Smooth muscle cell (in vitro differentiated cells): ENCODE data around the gene NEO1. TPM values are rescaled to one million over a fixed set of nuclear protein-coding genes. Genes with fewer than 3 reads are reported as not detected.

Source experiments
- DNase-seq: peaks from one replicate; lab custom pipeline; 2025; ENCODE audit not compliant: unreplicated experiment; lab: John Stamatoyannopoulos, UW
- H2AFZ ChIP-seq: fragments of 200-600 bp; sonication (generic); 2 replicates; pipeline ENCODE4 v1.6.0; 2016; ENCODE audit warnings: antibody characterized with exemption, low read depth, mild to moderate bottlenecking
- H3F3A ChIP-seq: fragments of 200-600 bp; sonication (generic); 2 replicates; pipeline ENCODE4 v1.6.0; 2017; ENCODE audit warnings: antibody characterized with exemption, low read depth
- H3K27ac ChIP-seq: fragments of 200-600 bp; sonication (generic); 2 replicates; pipeline ENCODE4 v1.5.1; 2016; ENCODE audit warnings: low read depth, mild to moderate bottlenecking
- H3K27me3 ChIP-seq: fragments of 200-600 bp; sonication (generic); 2 replicates; pipeline ENCODE4 v1.6.1; 2016; ENCODE audit warnings: low read depth, mild to moderate bottlenecking
- H3K36me3 ChIP-seq: fragments of 200-600 bp; sonication (generic); 2 replicates; pipeline ENCODE4 v1.5.1; 2016; ENCODE audit warnings: low read depth
- H3K4me1 ChIP-seq: fragments of 200-600 bp; sonication (generic); 2 replicates; pipeline ENCODE4 v1.5.1; 2016; ENCODE audit warnings: low read depth
- H3K4me2 ChIP-seq: fragments of 200-600 bp; sonication (generic); 2 replicates; pipeline ENCODE4 v1.6.0; 2016; ENCODE audit warnings: mild to moderate bottlenecking
- H3K4me3 ChIP-seq: fragments of 200-600 bp; sonication (generic); 2 replicates; pipeline ENCODE4 v1.5.1; 2016; ENCODE audit warnings: mild to moderate bottlenecking
- H3K79me2 ChIP-seq: fragments of 200-600 bp; sonication (generic); 2 replicates; pipeline ENCODE4 v1.6.0; 2016; ENCODE audit warnings: low read depth, mild to moderate bottlenecking
- H3K9ac ChIP-seq: fragments of 200-600 bp; sonication (generic); 2 replicates; pipeline ENCODE4 v1.6.0; 2016; ENCODE audit warnings: low read depth
- H3K9me3 ChIP-seq: fragments of 200-600 bp; sonication (generic); replicated peaks from 2 replicates; pipeline ENCODE4 v1.5.1; 2016; ENCODE audit warnings: low read depth
- H4K20me1 ChIP-seq: fragments of 200-600 bp; sonication (generic); 2 replicates; pipeline ENCODE4 v1.6.0; 2016; ENCODE audit warnings: low read depth
- WGBS: methylation state at CpG from one replicate; pipeline ENCODE4 v1.1.7; 2016; ENCODE audit warnings: low lambda C conversion rate; 5-methylcytosine and 5-hydroxymethylcytosine counted together
- polyA plus RNA-seq: library from polyadenylated mRNA; unstranded; fragments of >200 nt; fragmentation: Nextera tagmentation; extraction: Ambion mirVana; gene quantifications from 2 replicates; pipeline ENCODE4 v1.2.1, GENCODE V29; 2016
- total RNA-seq: library from RNA; depleted of rRNA; stranded (reverse); fragments of >200 nt; gene quantifications from 2 replicates; pipeline ENCODE4 v1.2.3, GENCODE V29; 2014
- TF ChIP-seq, protein P1 (sequence below): fragments of 200-600 bp; sonication (generic); IDR thresholded peaks from 2 replicates; pipeline ENCODE4 v1.5.1; 2017; ENCODE audit warnings: borderline replicate concordance, mild to moderate bottlenecking, antibody characterized with exemption; ENCODE audit not compliant: insufficient read depth, poor library complexity, severe bottlenecking

The NEO1 gene
- total and polyA plus RNA-seq, 2 experiments from 2014 or later = 4.9 to 21.8 TPM

DNA sequence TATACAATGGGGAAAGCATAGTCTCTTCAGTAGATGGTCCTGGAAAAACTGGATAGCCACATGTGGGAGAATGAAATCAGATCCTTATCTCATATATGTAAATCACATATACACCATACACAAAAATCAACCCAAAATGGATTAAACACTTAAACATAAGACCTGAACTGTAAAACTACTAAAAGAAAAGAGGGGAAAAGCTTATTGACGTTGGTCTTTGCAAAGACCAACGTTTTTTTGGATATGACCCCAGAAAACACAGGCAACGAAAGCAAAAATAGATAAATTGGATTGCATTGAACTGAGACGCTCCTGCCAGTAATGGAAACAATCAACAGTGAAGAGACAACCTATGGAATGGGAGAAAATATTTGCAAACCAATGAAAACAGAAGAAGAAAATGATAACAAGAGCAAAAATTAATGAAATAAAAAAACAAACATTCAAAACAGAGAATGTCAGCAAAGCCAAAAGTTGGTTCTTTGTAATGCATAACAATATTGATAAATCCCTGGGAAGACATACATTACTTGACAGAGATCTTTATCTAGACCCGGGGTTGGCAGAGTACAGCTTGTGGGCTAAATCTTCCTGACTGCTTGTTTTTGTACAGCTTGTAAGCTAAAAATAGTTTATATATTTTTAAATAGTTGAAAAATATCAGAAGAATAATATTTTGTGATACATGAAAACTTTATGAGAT is 86.9 kb downstream of the NEO1 start:
- Histone ChIP-seq H3K79me2 (no peaks in the 10 kb centered on the region), H3K27ac (no peak overlapping the region), H3K9me3 (no peaks in the 10 kb centered on the region)

DNA sequence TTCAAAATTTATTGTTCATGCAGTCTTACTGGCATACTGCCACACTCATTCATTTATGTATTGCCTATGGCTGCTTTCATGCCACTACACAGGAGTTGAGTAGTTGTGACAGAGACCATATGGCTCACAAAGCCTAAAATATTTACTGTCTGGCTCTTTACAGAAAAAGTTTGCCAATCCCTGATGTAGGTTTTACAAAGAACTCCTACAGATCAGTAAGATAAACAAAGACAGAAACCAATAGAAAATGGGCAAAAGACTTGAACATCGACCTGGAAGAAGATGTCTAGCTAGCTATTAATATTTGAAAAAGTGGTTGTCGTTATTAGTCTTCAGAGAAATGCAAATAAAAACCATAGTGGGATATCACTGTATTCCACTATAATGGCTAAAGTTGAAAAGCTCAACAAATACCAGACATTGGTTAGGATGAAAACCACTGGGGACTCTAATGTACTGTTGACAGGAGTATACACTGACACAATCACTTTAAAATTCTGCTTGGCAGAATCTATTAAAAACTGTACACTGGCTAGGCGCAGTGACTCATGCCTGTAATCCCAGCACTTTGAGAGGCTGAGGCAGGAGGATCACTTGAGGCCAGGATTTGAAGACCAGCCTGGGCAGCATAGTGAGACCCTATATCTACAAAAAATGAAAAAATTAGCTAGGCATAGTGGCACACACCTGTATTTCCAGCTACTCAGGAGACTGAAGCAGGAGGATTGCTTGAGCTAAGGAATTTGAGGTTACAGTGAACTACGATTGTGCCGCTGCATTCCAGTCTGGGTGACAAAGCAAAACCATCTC is 87.7 kb downstream of the NEO1 start:
- H2AFZ ChIP-seq = no peak overlapping the region
- H3K36me3 ChIP-seq = no peaks in the 10 kb centered on the region
- 66% methylated on average over 5 of the region's 5 CpGs for WGBS
- no peak overlapping the region for H3K4me3 ChIP-seq
- H4K20me1 ChIP-seq = no peaks in the 10 kb centered on the region
- no peaks in the 10 kb centered on the region for H3K9me3 ChIP-seq
- TF ChIP-seq, protein P1, sequence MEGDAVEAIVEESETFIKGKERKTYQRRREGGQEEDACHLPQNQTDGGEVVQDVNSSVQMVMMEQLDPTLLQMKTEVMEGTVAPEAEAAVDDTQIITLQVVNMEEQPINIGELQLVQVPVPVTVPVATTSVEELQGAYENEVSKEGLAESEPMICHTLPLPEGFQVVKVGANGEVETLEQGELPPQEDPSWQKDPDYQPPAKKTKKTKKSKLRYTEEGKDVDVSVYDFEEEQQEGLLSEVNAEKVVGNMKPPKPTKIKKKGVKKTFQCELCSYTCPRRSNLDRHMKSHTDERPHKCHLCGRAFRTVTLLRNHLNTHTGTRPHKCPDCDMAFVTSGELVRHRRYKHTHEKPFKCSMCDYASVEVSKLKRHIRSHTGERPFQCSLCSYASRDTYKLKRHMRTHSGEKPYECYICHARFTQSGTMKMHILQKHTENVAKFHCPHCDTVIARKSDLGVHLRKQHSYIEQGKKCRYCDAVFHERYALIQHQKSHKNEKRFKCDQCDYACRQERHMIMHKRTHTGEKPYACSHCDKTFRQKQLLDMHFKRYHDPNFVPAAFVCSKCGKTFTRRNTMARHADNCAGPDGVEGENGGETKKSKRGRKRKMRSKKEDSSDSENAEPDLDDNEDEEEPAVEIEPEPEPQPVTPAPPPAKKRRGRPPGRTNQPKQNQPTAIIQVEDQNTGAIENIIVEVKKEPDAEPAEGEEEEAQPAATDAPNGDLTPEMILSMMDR = no peak
- no peaks in the 10 kb centered on the region for H3K4me1 ChIP-seq
- no peak overlapping the region for H3K4me2 ChIP-seq
- peaks cover 5% of the 10 kb centered on the region for H3F3A ChIP-seq
- no peaks in the 10 kb centered on the region for H3K27me3 ChIP-seq
- DNase-seq = no peak
- H3K79me2 ChIP-seq = no peaks in the 10 kb centered on the region
- peak overlapping the region; percentile 5 for H3K27ac ChIP-seq
- H3K9ac ChIP-seq = no peak overlapping the region

More for the DNA sequence above, 86.9 kb downstream of the NEO1 start:
- no peak for DNase-seq
- Histone ChIP-seq H3K9ac (no peak overlapping the region), H3K27me3 (no peaks in the 10 kb centered on the region), H4K20me1 (no peaks in the 10 kb centered on the region), H3F3A (peaks cover 5% of the 10 kb centered on the region), H2AFZ (no peak overlapping the region), H3K4me3 (no peak overlapping the region), H3K36me3 (no peaks in the 10 kb centered on the region), H3K4me1 (no peaks in the 10 kb centered on the region), H3K4me2 (no peak overlapping the region)
- TF ChIP-seq, protein P1 = no peak
- 83% methylated on average over 5 of the region's 5 CpGs for WGBS

DNA sequence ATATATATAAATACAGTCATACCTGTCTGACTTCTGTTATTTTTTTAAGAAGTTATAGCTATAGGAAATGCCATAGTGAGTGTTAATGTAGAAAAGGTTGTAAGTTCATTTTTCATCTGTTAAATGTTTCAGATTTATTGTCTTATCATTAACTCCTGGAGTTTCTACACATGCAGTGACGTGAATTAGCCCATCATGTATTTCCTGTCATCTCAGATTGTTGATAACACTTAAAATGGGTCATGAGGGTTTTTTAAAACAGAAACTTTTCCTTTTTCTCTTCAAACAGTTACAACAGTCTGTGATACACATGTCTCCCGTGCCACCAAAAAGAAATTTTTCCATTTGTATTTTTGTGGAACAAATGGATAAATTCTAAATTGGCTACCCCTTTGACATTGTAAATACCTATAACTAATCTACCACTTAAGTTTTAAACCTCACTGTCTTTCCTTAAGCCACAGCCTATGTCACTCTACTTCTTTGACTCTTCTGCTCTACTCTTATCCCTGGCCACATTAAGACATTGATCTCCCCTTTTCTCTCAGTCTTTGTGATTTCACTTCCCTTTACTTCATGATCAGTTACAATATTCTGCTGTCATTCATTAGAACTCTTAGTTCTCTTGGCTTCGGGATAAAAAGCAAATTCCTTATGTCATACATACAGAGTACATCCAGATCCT is 89.1 kb downstream of the NEO1 start:
- peaks cover 5% of the 10 kb centered on the region for H3F3A ChIP-seq
- no peak overlapping the region for H2AFZ ChIP-seq
- H3K4me3 ChIP-seq = no peak overlapping the region
- no peaks in the 10 kb centered on the region for H3K9me3 ChIP-seq
- no peaks in the 10 kb centered on the region for H3K27me3 ChIP-seq
- H3K4me1 ChIP-seq = no peaks in the 10 kb centered on the region
- TF ChIP-seq, protein P1 = no peak
- H3K27ac ChIP-seq = no peak overlapping the region
- 67% methylated on average over 3 of the region's 3 CpGs for WGBS
- H4K20me1 ChIP-seq = no peaks in the 10 kb centered on the region
- H3K79me2 ChIP-seq = no peaks in the 10 kb centered on the region
- DNase-seq = no peak
- H3K4me2 ChIP-seq = no peak overlapping the region
- H3K9ac ChIP-seq = no peak overlapping the region
- no peaks in the 10 kb centered on the region for H3K36me3 ChIP-seq
